A172 (cell line): ENCODE results near the gene HOXC5. TPM values are rescaled to one million over a fixed set of nuclear protein-coding genes. Genes with fewer than 3 reads are reported as not detected.

Experiments
- DNase-seq: peaks from one replicate; pipeline ENCODE4 v3.0.0-alpha.2; 2015; ENCODE audit warnings: low spot score
- total RNA-seq: library from RNA; depleted of rRNA; stranded (reverse); fragments of >200 nt; shearing (Covaris generic); gene quantifications from 2 replicates; pipeline ENCODE4 v1.2.3, GENCODE V29; 2014

The HOXC5 gene
- total RNA-seq, 1 experiment from 2014 or later, result not detected

- DNase-seq, result no peak
These were observed 13.6 kb upstream of the HOXC5 start for GRCh38 chr12:54019091-54019811.

- DNase-seq, result no peak
These were observed 12.8 kb upstream of the HOXC5 start for GRCh38 chr12:54019924-54020590.

GRCh38 chr12:54020591-54021405 lies 12.1 kb upstream of the HOXC5 start:
- no peak for DNase-seq

- no peak for DNase-seq
These were observed 11.3 kb upstream of the HOXC5 start for GRCh38 chr12:54021432-54022013.

GRCh38 chr12:54022960-54023884 lies 9.6 kb upstream of the HOXC5 start:
- DNase-seq, result no peak

- DNase-seq, result no peak
These were observed 8.7 kb upstream of the HOXC5 start for GRCh38 chr12:54024127-54024526.

GRCh38 chr12:54024581-54025305 lies 8.1 kb upstream of the HOXC5 start:
- DNase-seq, result no peak

- no peak for DNase-seq
These were observed 7.1 kb upstream of the HOXC5 start for GRCh38 chr12:54025499-54026405.

- no peak for DNase-seq
These were observed 6.0 kb upstream of the HOXC5 start for GRCh38 chr12:54026640-54027441.

- no peak for DNase-seq
These were observed 5.4 kb upstream of the HOXC5 start for GRCh38 chr12:54027442-54027786.

GRCh38 chr12:54028314-54029201 lies 4.3 kb upstream of the HOXC5 start, which contains the start of gene HOXC6:
TSS of gene HOXC6 (plus strand) at chr12:54028440. CDS start at chr12:54028522, 82 bp downstream.
- DNase-seq, result no peak

- DNase-seq, result no peak
These were observed 3.1 kb upstream of the HOXC5 start for GRCh38 chr12:54029529-54030441.

GRCh38 chr12:54030442-54030801 lies 2.4 kb upstream of the HOXC5 start:
- DNase-seq, result no peak

- DNase-seq, result no peak
These were observed 1.9 kb upstream of the HOXC5 start for GRCh38 chr12:54030889-54031471.

GRCh38 chr12:54031480-54031879 lies 1.4 kb upstream of the HOXC5 start:
- no peak for DNase-seq

GRCh38 chr12:54032086-54032619 lies 697 bp upstream of the HOXC5 start:
- no peak for DNase-seq
